GM12864 (cell line): Measurements from ENCODE around the gene HYCC2.

ENCODE experiments used
- DNase-seq: peaks from one replicate; pipeline ENCODE4 v3.0.0-alpha.2; 2011; ENCODE audit warnings: low read depth
- H3K4me3 ChIP-seq: 2 replicates; pipeline ENCODE4 v1.5.1; 2011; ENCODE audit warnings: mild to moderate bottlenecking, low read depth, low read length, control low read depth
- TF ChIP-seq, protein P1 (sequence below): IDR thresholded peaks from 2 replicates; pipeline ENCODE4 v1.5.1; 2011; ENCODE audit warnings: low read depth, mild to moderate bottlenecking, moderate library complexity, low read length, control low read depth, inconsistent platforms; ENCODE audit errors: missing control alignments

Gene HYCC2

DNA sequence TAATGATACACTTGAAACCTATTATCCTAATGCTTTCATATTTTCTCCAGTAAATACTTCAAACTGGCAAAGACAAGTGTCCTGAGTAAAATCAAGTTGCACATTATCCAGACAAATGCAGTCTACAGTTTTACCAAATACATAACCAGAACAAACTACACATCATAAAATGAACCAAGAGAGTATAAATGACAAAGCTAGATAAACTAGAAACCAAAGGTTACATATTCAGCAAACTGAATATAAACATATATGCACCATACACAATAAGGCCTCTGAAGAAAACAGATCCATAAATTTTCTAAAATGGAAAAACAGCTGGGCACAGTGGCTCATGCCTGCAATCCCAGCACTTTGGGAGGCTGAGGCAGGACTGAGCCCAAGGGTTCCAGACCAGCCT, 47.0 kb downstream of the HYCC2 start:
- H3K4me3 ChIP-seq = no peak overlapping the region
- TF ChIP-seq, protein P1, sequence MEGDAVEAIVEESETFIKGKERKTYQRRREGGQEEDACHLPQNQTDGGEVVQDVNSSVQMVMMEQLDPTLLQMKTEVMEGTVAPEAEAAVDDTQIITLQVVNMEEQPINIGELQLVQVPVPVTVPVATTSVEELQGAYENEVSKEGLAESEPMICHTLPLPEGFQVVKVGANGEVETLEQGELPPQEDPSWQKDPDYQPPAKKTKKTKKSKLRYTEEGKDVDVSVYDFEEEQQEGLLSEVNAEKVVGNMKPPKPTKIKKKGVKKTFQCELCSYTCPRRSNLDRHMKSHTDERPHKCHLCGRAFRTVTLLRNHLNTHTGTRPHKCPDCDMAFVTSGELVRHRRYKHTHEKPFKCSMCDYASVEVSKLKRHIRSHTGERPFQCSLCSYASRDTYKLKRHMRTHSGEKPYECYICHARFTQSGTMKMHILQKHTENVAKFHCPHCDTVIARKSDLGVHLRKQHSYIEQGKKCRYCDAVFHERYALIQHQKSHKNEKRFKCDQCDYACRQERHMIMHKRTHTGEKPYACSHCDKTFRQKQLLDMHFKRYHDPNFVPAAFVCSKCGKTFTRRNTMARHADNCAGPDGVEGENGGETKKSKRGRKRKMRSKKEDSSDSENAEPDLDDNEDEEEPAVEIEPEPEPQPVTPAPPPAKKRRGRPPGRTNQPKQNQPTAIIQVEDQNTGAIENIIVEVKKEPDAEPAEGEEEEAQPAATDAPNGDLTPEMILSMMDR = no peak
- no peak for DNase-seq

GRCh38 chr2:201021914-201022313, 49.6 kb downstream of the HYCC2 start:
- no peak for DNase-seq
- TF ChIP-seq, protein P1 = no peak
- H3K4me3 ChIP-seq = no peak overlapping the region
